Gastrocnemius medialis (tissue), 4 donors: Measurements from ENCODE around the gene INPP5F. TPM values are rescaled to one million over a fixed set of nuclear protein-coding genes. Genes with fewer than 3 reads are reported as not detected.

Source experiments
- ATAC-seq, 2 donors: fragments of 150-250 bp; one replicate each; pipeline ENCODE4 v1.9.1; 2016
- DNase-seq, 2 donors: peaks; one replicate each; pipeline ENCODE4 v3.0.0-alpha.2; 2019
- H3K27ac ChIP-seq, 4 donors: fragments of 200-600 bp; sonication (generic); 1 replicate in 1 of 4; 2 replicates in 3 of 4; pipeline ENCODE4 v1.5.1; 2016 to 2018; ENCODE audit warnings: mild to moderate bottlenecking in 2 of 4, moderate library complexity in 1 of 4
- H3K27me3 ChIP-seq, 3 donors: fragments of 200-600 bp; sonication (generic) in 2 of 3; 1 replicate in 1 of 3; 2 replicates in 2 of 3; pipeline versions ENCODE4 v1.5.1 to v1.6.0; 2016 to 2019; ENCODE audit warnings: mild to moderate bottlenecking in 1 of 3, moderate library complexity in 1 of 3
- H3K36me3 ChIP-seq, 2 donors: fragments of 200-600 bp; sonication (generic) in 1 of 2; one replicate each; pipeline ENCODE4 v1.5.1; 2017 to 2018
- H3K4me1 ChIP-seq, 2 donors: fragments of 200-600 bp; sonication (generic) in 1 of 2; one replicate each; pipeline ENCODE4 v1.5.1; 2016 to 2017; ENCODE audit warnings: mild to moderate bottlenecking in 2 of 2
- H3K4me3 ChIP-seq, 4 donors: fragments of 200-600 bp; sonication (generic) in 3 of 4; 1 replicate in 1 of 4; 2 replicates in 3 of 4; pipeline ENCODE4 v1.5.1; 2016 to 2019; ENCODE audit warnings: mild to moderate bottlenecking in 2 of 4
- H3K9me3 ChIP-seq, 3 donors: fragments of 200-600 bp; sonication (generic) in 2 of 3; 1 replicate in 1 of 3; 2 replicates in 2 of 3; pipeline ENCODE4 v1.5.1; 2016 to 2019
- POLR2A ChIP-seq, 2 donors: fragments of 450-650 bp; IDR thresholded peaks; one replicate each; pipeline ENCODE4 v1.6.1; 2017; ENCODE audit warnings: antibody characterized with exemption in 2 of 2, mild to moderate bottlenecking in 2 of 2, moderate library complexity in 2 of 2
- in situ Hi-C, 4 donors: fragments of 200-750 bp; cut with MboI; loops; one replicate each; pipeline versions ENCODE4 v1.15.0 to v1.8.0; 2017; ENCODE audit warnings: low sequenced_read_pairs in 4 of 4
- intact Hi-C: fragments of 100-400 bp; cut with DNase I; formaldehyde crosslinking; loops from one replicate; pipeline ENCODE4 v1.15.1; 2023; ENCODE audit warnings: low total_unique reads
- total RNA-seq, 4 donors: library from RNA; depleted of rRNA; stranded (reverse); fragments of >200 nt; gene quantifications; one replicate each; pipeline versions ENCODE4 v1.1.0 to v1.2.3, GENCODE V29; 2016
- TF ChIP-seq, protein P1 (sequence below), 5 experiments: fragments of 450-650 bp in 3 of 5; fragments of 200-600 bp in 2 of 5; sonication (generic) in 2 of 5; IDR thresholded peaks in 4 of 5; conservative IDR thresholded peaks in 1 of 5; 1 replicate in 4 of 5; 2 replicates in 1 of 5; pipeline ENCODE4 v1.5.1; 2016 to 2019; ENCODE audit warnings: antibody characterized with exemption in 5 of 5, mild to moderate bottlenecking in 3 of 5, moderate library complexity in 3 of 5

The INPP5F gene
- total RNA-seq, 4 donors from 2014 or later = 8.7 to 11.6 (median 10.5) TPM

DNA sequence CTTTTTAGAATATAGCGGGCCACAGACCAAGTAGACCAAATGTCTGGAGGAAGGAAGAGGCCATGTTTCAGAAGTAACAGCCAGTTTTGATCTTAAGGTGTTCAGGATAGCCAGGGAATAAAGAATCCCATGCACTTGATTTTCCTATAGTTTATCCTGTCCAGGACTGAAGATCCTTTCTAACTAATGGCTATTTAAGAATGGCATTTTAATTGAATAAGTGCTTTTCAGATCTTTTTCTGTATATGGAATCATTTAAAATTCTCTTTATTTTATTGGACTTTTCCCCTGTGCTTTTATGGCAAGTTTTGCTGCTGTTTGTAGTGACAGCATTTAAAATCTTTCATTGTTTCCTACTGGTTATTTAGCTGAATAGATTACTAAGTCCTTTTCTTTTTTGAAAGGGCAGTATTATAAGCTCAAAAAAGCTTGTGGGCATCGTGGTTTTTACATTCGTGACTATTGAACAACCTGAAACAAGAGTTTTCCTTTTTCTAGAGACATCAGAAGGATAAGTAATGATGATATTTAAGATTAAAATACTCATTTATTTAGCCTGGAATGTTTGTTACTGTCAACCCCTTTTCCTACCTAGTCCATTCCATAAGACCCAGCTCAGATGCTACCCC is 2.4 kb downstream of the INPP5F start:
- Histone ChIP-seq H3K4me3 (no peak overlapping the region), H3K4me1 (peaks cover 19 to 31% of the 10 kb centered on the region in 2 donors), H3K27ac (peak overlapping the region in 3 of 4 donors; percentile 92 to 94 (median 93)), H3K36me3 (no peaks in the 10 kb centered on the region), H3K9me3 (no peaks in the 10 kb centered on the region), H3K27me3 (no peaks in the 10 kb centered on the region)
- intact Hi-C loops (no loop called here), in situ Hi-C loops (loop anchor here in 1 of 4 donors (25.0 kb wide), 1 partner anchor 116 kb away; no protein-coding TSS in a partner anchor)
- ATAC-seq (no peak), DNase-seq (no peak)
- TF ChIP-seq, protein P1, sequence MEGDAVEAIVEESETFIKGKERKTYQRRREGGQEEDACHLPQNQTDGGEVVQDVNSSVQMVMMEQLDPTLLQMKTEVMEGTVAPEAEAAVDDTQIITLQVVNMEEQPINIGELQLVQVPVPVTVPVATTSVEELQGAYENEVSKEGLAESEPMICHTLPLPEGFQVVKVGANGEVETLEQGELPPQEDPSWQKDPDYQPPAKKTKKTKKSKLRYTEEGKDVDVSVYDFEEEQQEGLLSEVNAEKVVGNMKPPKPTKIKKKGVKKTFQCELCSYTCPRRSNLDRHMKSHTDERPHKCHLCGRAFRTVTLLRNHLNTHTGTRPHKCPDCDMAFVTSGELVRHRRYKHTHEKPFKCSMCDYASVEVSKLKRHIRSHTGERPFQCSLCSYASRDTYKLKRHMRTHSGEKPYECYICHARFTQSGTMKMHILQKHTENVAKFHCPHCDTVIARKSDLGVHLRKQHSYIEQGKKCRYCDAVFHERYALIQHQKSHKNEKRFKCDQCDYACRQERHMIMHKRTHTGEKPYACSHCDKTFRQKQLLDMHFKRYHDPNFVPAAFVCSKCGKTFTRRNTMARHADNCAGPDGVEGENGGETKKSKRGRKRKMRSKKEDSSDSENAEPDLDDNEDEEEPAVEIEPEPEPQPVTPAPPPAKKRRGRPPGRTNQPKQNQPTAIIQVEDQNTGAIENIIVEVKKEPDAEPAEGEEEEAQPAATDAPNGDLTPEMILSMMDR (IDR thresholded peaks at IDR 0.05 in 4 of 5, conservative IDR thresholded peaks at IDR 0.05 in 1 of 5) = no peak
- no peak for TF ChIP-seq POLR2A (IDR thresholded peaks at IDR 0.05)

DNA sequence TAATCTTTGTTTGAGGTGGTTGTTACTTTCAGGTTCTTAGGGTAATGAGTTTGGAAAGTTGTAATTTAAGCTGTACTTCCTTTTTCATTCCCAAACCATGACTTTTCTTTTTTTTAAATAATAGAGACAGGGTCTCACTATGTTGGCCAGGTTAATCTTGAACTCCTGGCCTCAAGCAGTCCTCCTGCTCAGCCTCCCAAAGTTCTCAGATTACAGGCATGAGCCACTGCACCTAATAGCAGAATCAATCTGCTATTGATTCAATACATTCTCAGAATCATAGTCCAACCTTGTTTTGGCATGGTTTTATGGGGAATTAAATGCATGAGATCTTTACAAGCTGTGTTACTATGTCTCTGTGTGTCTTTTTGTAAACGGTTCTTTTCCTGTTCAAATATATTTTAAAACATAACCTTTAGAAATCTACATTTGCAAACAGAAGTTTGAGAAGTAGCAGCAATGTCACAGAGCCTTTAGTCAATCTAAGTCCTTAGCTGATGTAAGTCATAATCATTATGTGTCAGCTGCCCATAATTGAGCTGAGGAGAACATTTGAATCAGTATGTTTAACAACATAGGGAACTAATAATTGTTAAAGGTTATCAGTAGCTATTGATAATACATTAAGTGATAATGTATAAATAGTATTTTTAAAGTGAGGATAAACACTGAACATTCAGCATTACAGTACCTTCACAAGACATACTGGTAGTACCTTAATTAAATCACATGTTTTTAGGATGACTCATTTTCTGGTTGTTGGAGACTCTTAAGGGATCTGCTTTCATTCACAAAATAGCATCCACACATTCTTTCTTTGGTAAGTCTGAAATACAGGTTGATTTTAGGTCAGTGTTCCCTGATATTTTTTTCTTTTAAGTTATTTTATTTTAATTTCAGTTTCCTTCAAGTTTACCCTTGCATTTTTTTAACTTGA is 8.8 kb downstream of the INPP5F start:
- peaks cover 43 to 48% of the 10 kb centered on the region in 2 donors for H3K4me1 ChIP-seq
- intact Hi-C loops (no loop called here), in situ Hi-C loops (loop anchor here in 1 of 4 donors (25.0 kb wide), 1 partner anchor 122 kb away; no protein-coding TSS in a partner anchor)
- DNase-seq (no peak), ATAC-seq (no peak)
- H3K27me3 ChIP-seq = no peaks in the 10 kb centered on the region
- H3K36me3 ChIP-seq = no peaks in the 10 kb centered on the region
- no peak overlapping the region for H3K27ac ChIP-seq
- no peak overlapping the region for H3K4me3 ChIP-seq
- no peaks in the 10 kb centered on the region for H3K9me3 ChIP-seq
- TF ChIP-seq, protein P1 (IDR thresholded peaks at IDR 0.05 in 4 of 5, conservative IDR thresholded peaks at IDR 0.05 in 1 of 5) = no peak
- TF ChIP-seq POLR2A (IDR thresholded peaks at IDR 0.05) = no peak

DNA sequence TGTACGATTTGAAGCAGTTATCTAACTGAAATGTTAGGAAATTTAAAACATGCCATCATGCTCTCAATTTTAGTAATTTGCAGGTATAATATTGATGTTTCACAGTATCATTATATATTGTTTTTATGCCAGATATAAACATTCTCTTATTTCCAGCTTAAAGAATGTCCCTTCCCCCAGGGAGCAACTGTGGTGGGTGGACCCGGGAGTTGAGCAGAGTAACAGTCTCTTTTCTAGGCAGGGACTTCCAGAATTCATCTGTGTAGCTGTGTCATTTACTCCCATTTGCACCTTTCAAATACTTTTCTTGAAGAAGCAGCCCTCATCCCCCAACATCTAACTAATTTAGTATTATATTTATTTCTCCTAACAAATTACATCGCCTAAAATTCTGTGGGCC is 9.6 kb downstream of the INPP5F start:
- H3K27me3 ChIP-seq = no peaks in the 10 kb centered on the region
- intact Hi-C loops (no loop called here), in situ Hi-C loops (loop anchor here in 1 of 4 donors (25.0 kb wide), 1 partner anchor 123 kb away; no protein-coding TSS in a partner anchor)
- DNase-seq (no peak), ATAC-seq (no peak)
- no peaks in the 10 kb centered on the region for H3K9me3 ChIP-seq
- H3K36me3 ChIP-seq = no peaks in the 10 kb centered on the region
- peaks cover 43 to 48% of the 10 kb centered on the region in 2 donors for H3K4me1 ChIP-seq
- H3K27ac ChIP-seq = no peak overlapping the region
- TF ChIP-seq, protein P1 (IDR thresholded peaks at IDR 0.05 in 4 of 5, conservative IDR thresholded peaks at IDR 0.05 in 1 of 5) = no peak
- TF ChIP-seq POLR2A (IDR thresholded peaks at IDR 0.05) = no peak
- H3K4me3 ChIP-seq = no peak overlapping the region

DNA sequence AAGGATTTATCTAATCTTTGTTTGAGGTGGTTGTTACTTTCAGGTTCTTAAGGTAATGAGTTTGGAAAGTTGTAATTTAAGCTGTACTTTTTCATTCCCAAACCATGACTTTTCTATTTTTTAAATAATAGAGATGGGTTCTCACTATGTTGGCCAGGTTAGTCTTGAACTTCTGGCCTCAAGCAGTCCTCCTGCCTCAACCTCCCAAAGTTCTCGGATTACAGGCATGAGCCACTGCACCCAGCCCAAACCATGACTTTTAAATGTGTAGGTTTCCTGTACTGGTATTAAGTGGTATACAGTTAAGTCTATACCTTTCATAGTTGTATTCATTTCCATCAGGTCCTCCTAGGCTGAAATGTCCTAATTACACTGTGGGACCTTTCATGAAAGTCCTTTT is 10.4 kb downstream of the INPP5F start:
- Histone ChIP-seq H3K27ac (no peak overlapping the region), H3K9me3 (no peaks in the 10 kb centered on the region), H3K36me3 (no peaks in the 10 kb centered on the region), H3K4me1 (peaks cover 46 to 48% of the 10 kb centered on the region in 2 donors), H3K27me3 (no peaks in the 10 kb centered on the region), H3K4me3 (no peak overlapping the region)
- ATAC-seq (no peak), DNase-seq (no peak)
- in situ Hi-C loops (loop anchor here in 1 of 4 donors (25.0 kb wide), 1 partner anchor 124 kb away; no protein-coding TSS in a partner anchor), intact Hi-C loops (no loop called here)
- TF ChIP-seq POLR2A (IDR thresholded peaks at IDR 0.05) = no peak
- TF ChIP-seq, protein P1 (IDR thresholded peaks at IDR 0.05 in 4 of 5, conservative IDR thresholded peaks at IDR 0.05 in 1 of 5) = no peak
